ENCODE measurements around the gene MTX3.

Gene MTX3

DNA sequence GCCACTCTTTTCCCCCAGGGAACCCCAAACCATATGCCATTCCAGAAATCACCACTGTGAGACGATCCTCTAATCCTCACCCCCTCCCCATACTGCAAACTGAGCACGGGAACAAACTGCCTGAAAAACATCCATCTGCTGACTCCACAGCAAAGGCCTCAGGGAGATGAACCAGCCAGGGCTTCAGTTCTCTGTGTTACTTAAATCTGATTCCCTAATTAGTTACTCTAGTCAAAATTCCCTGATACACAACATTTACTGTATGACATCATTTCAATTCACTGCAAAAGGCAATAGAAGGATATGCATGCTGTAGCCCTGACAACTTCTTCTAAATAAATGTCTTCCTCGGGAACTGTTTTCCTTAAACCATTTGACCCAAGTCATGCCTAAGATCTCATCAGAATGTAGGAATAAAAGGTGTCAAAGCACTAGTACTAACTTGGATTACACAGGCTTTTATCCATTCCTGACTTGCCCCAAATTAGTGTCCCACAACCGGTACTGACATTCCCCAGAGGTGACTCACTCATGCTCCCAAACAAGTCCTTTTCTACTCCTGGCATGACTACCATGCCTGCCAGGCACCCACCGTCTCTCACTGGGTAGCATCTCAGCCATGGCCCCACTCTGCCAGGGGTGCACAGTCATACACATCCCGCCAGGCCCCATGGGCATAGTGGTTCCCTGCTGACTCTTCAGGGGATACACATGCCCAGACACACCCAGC, 35.0 kb downstream of the MTX3 start:
- Histone ChIP-seq H3K9me3 (ENCODE audit: control insufficient read depth, low read length) (no peaks in the 10 kb centered on the region), H3K9ac (ENCODE audit: low read length) (no peak overlapping the region), H3K4me1 (ENCODE audit: control insufficient read depth, insufficient read depth, low read length) (no peaks in the 10 kb centered on the region), H3K4me3 (ENCODE audit: low read length) (no peak overlapping the region), H3K36me3 (ENCODE audit: control insufficient read depth, insufficient read depth, low read length) (no peaks in the 10 kb centered on the region), H3K27me3 (ENCODE audit: control insufficient read depth, insufficient read depth, low read length) (no peaks in the 10 kb centered on the region)

DNA sequence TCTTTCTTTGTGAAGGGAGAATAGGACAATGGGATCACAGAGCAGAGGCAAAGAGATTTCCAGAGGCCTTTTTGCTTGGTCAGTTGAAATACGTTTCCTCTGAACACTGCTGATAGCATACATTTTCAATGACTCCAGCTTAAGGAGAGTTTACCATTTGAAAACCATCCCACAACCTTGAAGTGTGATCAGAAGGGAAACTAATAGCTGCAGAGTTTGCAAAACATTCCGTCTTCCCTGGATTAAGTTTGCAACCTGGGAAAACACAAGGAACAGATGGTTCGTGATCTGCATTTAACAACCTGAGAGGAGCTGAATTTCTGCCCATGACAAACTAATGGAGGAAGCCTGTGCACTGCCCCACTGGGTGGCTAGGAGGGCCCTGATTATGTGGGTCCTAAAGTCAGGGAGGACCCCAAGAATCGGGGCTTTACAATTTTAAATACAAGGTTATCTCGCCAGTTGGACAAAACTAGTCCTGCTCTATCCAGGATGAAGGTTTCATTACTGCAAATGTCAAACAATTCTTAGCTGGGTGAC, 35.6 kb downstream of the MTX3 start:
- H3K9ac ChIP-seq (ENCODE audit: low read length) = no peak overlapping the region

DNA sequence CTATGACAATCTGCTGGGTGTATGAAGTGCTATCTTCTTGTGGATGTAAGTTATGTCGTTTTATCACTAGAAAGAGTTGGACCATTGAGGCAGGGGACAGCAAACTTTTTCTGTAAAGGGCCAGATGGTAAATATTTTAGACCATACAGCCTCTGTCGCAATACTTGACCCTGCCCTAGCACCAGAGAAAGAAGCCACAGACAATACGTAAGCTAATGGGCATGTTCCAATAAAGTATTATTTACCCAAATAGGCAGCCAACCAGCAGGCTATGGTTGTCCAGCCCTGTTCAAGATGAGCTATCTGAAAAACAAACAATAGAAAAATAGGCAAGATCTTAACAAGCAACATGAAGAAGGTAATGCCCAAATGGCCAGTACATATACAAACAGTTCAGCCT, 36.4 kb downstream of the MTX3 start:
- Histone ChIP-seq H3K4me3 (ENCODE audit: low read length) (no peak overlapping the region), H3K27me3 (ENCODE audit: control insufficient read depth, insufficient read depth, low read length) (no peaks in the 10 kb centered on the region), H3K4me1 (ENCODE audit: control insufficient read depth, insufficient read depth, low read length) (no peaks in the 10 kb centered on the region), H3K9ac (ENCODE audit: low read length) (no peak overlapping the region), H3K36me3 (ENCODE audit: control insufficient read depth, insufficient read depth, low read length) (no peaks in the 10 kb centered on the region), H3K9me3 (ENCODE audit: control insufficient read depth, low read length) (no peaks in the 10 kb centered on the region)

More for the DNA sequence above, 35.6 kb downstream of the MTX3 start:
- Histone ChIP-seq H3K36me3 (ENCODE audit: control insufficient read depth, insufficient read depth, low read length) (no peaks in the 10 kb centered on the region), H3K27me3 (ENCODE audit: control insufficient read depth, insufficient read depth, low read length) (no peaks in the 10 kb centered on the region), H3K4me1 (ENCODE audit: control insufficient read depth, insufficient read depth, low read length) (no peaks in the 10 kb centered on the region), H3K4me3 (ENCODE audit: low read length) (no peak overlapping the region), H3K9me3 (ENCODE audit: control insufficient read depth, low read length) (no peaks in the 10 kb centered on the region)

DNA sequence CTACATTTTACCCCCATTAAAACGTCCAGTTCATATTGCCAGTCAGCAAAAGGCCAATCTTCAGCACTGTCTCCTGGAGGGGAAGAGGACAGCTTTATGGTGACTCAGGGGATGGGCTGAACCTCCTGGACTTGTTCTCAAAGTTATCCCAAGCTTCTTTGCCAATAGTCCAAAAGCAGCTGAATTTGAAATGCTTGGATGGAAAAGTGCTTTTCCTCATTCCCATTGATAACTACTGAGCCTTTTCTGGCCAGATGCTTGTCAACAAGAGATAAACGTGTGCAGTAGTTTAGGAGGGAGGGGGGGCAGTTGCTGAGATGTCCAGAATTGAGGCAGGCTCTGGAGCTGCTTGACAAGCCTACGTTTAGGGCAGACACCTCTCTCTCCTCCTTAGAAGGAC, 43.5 kb downstream of the MTX3 start:
- no peaks in the 10 kb centered on the region for H3K27me3 ChIP-seq (ENCODE audit: control insufficient read depth, insufficient read depth, low read length)
- no peak overlapping the region for H3K4me3 ChIP-seq (ENCODE audit: low read length)
- H3K36me3 ChIP-seq (ENCODE audit: control insufficient read depth, insufficient read depth, low read length) = no peaks in the 10 kb centered on the region

DNA sequence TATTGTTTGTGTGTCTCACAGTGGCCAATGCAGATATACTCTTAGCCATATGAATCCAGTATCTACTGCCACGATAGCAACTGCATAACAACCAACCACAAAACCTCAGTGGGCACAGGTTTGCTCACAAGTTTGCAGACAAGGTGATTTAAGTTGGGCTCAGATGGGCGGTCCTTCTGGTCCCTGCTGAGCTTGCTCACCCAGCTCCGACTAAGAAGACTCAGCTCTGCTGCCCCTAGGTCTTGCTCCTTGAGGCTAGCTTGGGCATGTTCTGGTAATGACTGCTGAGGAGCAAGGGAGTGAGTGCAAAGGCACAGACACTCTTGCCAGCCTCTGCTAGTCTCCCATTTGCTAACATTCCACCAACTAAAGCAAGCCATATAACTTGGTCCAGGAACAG, 52.6 kb downstream of the MTX3 start:
- no peak overlapping the region for H3K4me3 ChIP-seq (ENCODE audit: low read length)
- H3K9ac ChIP-seq (ENCODE audit: low read length) = no peak overlapping the region
- no peaks in the 10 kb centered on the region for H3K9me3 ChIP-seq (ENCODE audit: control insufficient read depth, low read length)
- H3K4me1 ChIP-seq (ENCODE audit: control insufficient read depth, insufficient read depth, low read length) = no peaks in the 10 kb centered on the region
- no peaks in the 10 kb centered on the region for H3K36me3 ChIP-seq (ENCODE audit: control insufficient read depth, insufficient read depth, low read length)
- H3K27me3 ChIP-seq (ENCODE audit: control insufficient read depth, insufficient read depth, low read length) = no peaks in the 10 kb centered on the region

More for the DNA sequence above, 43.5 kb downstream of the MTX3 start:
- Histone ChIP-seq H3K9ac (ENCODE audit: low read length) (no peak overlapping the region), H3K9me3 (ENCODE audit: control insufficient read depth, low read length) (no peaks in the 10 kb centered on the region), H3K4me1 (ENCODE audit: control insufficient read depth, insufficient read depth, low read length) (no peaks in the 10 kb centered on the region)

DNA sequence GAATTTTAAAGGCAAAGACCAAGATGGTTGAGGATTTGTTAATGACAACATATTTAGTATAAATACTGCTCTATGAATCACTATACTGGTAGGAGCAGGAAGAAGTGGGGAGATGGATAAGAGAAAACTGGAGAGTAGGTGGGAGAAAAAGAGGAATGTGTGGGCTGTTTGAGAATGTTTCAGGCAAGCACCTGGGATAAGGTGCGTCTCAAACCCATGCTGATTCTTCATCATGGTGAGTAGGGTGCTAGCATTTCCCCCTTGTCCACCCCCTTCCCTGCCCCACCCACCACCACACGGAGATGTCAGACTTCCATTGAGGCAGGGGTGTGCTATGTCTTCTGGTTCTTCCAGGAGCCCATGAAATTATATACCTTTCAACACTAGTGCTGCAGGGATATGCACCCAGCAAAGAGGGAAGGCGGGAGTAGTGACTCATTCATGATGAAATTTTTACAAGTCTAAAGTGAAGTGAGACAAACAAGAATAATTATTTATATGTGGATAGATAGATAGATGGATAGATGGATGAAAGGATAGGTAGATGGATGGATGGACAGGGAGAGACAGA, 54.3 kb downstream of the MTX3 start:
- Histone ChIP-seq H3K9ac (ENCODE audit: low read length) (no peak overlapping the region), H3K4me1 (ENCODE audit: control insufficient read depth, insufficient read depth, low read length) (no peaks in the 10 kb centered on the region), H3K9me3 (ENCODE audit: control insufficient read depth, low read length) (no peaks in the 10 kb centered on the region), H3K27me3 (ENCODE audit: control insufficient read depth, insufficient read depth, low read length) (no peaks in the 10 kb centered on the region), H3K36me3 (ENCODE audit: control insufficient read depth, insufficient read depth, low read length) (no peaks in the 10 kb centered on the region), H3K4me3 (ENCODE audit: low read length) (no peak overlapping the region)

DNA sequence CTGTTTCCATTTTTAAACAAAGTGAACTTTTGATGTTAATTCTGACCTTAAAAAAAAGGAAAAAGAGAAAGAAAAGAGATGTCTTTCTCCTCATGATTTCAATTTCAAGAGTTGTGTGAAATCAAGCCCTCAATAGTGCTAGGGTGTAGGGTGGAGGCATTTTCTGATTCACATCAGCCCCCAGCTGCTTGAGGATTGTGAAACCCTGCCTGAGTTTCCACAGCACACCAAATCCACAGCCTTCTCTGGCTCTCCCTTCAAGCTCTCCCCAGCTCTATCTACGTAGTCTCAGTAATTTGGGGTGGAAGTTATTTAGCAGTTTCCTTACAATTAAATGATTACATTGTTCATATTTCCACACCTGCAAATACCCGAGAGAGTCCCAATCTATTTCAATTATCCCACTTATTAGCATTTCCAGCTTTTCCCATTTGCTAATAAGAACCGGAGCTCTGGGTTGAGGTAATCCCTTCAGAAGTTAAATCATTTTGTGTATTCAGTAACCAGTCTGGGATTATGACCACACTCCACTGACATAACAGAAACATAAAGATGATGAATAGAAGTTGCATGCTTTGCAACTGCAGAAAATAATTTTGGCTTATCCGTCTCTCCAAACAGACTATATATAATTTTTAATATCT, 54.9 kb downstream of the MTX3 start:
- H3K4me3 ChIP-seq (ENCODE audit: low read length) = no peak overlapping the region
- H3K36me3 ChIP-seq (ENCODE audit: control insufficient read depth, insufficient read depth, low read length) = no peaks in the 10 kb centered on the region
- H3K9me3 ChIP-seq (ENCODE audit: control insufficient read depth, low read length) = no peaks in the 10 kb centered on the region
- H3K27me3 ChIP-seq (ENCODE audit: control insufficient read depth, insufficient read depth, low read length) = no peaks in the 10 kb centered on the region
- no peak overlapping the region for H3K9ac ChIP-seq (ENCODE audit: low read length)
- no peaks in the 10 kb centered on the region for H3K4me1 ChIP-seq (ENCODE audit: control insufficient read depth, insufficient read depth, low read length)

DNA sequence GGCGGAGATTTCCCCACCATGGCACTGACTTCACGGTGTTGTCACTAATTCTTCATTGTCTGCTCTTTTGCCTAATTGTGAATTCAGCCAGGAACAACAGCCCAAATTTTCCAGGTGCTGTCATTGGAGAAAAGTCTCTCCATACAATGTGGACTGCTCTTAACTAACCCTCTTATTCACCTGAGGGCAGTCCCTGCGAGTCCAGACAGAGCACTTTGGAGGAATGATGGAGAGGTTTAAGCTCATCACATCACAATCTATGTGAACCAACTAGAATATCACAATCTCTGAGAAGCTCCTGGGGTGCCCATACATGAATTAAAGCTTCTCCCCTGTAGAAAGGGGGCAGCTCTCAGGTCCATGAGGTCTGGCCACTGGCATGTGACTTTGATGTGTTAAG, 56.4 kb downstream of the MTX3 start:
- Histone ChIP-seq H3K27me3 (ENCODE audit: control insufficient read depth, insufficient read depth, low read length) (no peaks in the 10 kb centered on the region), H3K4me1 (ENCODE audit: control insufficient read depth, insufficient read depth, low read length) (no peaks in the 10 kb centered on the region), H3K9me3 (ENCODE audit: control insufficient read depth, low read length) (no peaks in the 10 kb centered on the region), H3K4me3 (ENCODE audit: low read length) (no peak overlapping the region), H3K9ac (ENCODE audit: low read length) (no peak overlapping the region), H3K36me3 (ENCODE audit: control insufficient read depth, insufficient read depth, low read length) (no peaks in the 10 kb centered on the region)

DNA sequence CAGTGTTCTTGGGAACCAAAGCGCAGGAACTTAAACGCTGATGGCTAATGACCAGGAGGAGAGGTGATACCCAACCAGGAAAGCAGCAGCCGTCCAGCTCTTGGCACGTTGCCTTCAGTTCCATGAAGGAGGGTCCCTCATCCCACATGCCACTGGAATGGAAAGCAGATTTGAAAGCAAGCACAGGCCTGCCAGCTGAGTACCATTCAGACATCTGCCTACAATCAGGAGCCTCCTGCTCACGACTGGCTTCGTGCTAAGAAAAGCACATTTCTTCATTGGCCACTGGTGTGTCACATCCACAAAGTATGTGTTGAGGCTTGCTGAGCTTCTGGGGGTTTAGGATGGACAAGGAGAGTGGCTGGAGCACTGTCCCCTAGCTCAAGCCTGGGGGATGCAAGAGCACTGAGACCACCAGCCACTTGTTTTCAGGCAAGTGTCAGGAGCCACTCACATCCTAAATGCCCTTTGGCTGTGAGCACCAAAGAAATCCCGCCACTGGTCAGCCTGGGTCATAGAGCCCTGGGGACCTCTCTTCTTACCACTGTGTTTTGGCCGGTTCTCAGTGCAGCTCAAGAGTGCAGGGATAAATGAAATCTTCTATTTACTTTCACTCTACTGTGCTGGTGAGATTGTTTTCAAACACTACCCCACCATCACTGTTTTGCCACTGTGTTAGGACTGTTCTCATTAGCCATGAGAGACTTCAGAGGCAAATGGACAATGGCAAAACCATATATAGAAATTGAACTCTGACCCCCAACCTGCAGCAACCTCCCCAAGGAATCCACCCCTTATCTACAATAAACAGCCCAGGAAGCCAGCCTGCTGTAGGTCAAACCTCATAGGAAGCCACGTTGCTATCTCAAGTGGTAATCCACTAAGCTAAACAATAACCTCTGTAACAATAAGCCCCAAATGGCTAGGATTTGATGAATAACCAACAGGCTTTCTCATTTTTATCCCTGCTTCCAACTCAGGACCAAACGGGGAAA, 58.3 kb downstream of the MTX3 start:
- H3K9ac ChIP-seq (ENCODE audit: low read length) = no peak overlapping the region
- H3K4me3 ChIP-seq (ENCODE audit: low read length) = no peak overlapping the region
- no peaks in the 10 kb centered on the region for H3K9me3 ChIP-seq (ENCODE audit: control insufficient read depth, low read length)
- no peaks in the 10 kb centered on the region for H3K36me3 ChIP-seq (ENCODE audit: control insufficient read depth, insufficient read depth, low read length)
- no peaks in the 10 kb centered on the region for H3K4me1 ChIP-seq (ENCODE audit: control insufficient read depth, insufficient read depth, low read length)
- no peaks in the 10 kb centered on the region for H3K27me3 ChIP-seq (ENCODE audit: control insufficient read depth, insufficient read depth, low read length)

DNA sequence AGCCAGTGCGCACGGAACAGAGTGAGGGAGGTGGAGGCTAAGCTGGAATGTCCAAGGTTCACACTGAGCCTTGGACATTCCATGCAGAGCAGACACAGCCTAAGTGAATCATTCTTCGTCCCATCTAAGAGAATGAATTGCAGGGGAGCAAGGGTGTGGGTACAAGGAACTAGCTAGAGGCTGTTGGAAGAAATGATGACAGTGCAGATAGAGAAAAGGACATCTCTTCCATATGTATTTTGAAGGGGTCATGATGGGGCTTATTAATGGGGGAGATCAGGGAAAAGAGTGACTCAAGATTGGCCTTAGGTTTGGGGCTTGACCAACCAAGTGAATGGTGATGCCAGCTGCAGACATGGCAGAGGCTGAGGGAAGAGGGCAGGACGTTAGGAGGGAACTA, 59.2 kb downstream of the MTX3 start:
- Histone ChIP-seq H3K27me3 (ENCODE audit: control insufficient read depth, insufficient read depth, low read length) (no peaks in the 10 kb centered on the region), H3K4me3 (ENCODE audit: low read length) (no peak overlapping the region), H3K36me3 (ENCODE audit: control insufficient read depth, insufficient read depth, low read length) (no peaks in the 10 kb centered on the region), H3K9me3 (ENCODE audit: control insufficient read depth, low read length) (no peaks in the 10 kb centered on the region), H3K4me1 (ENCODE audit: control insufficient read depth, insufficient read depth, low read length) (no peaks in the 10 kb centered on the region), H3K9ac (ENCODE audit: low read length) (no peak overlapping the region)

DNA sequence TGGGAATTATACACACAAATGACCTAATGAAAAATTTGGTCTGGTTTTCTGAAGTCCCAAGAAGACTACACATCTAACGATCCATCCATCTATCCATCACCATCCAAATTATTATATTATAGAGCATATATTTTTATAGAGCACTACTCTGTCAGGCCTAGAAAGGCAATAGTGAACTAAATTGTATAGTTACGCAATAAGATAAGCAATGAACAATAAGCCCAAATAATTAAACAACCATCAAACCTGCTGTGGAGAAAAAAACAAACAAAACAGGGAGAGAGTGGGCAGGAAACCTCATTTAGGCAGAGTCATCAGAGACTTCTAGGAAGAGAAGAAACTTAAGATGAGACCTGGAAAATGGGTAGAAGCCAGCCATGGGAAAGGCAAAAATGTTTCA, 59.7 kb downstream of the MTX3 start:
- no peak overlapping the region for H3K9ac ChIP-seq (ENCODE audit: low read length)
- H3K4me3 ChIP-seq (ENCODE audit: low read length) = no peak overlapping the region
- H3K27me3 ChIP-seq (ENCODE audit: control insufficient read depth, insufficient read depth, low read length) = no peaks in the 10 kb centered on the region
- no peaks in the 10 kb centered on the region for H3K9me3 ChIP-seq (ENCODE audit: control insufficient read depth, low read length)
- H3K4me1 ChIP-seq (ENCODE audit: control insufficient read depth, insufficient read depth, low read length) = no peaks in the 10 kb centered on the region
- H3K36me3 ChIP-seq (ENCODE audit: control insufficient read depth, insufficient read depth, low read length) = no peaks in the 10 kb centered on the region
